Upper lobe of left lung (tissue), 6 donors: ENCODE measurements around the gene CRYBG1. TPM values are rescaled to one million over a fixed set of nuclear protein-coding genes. Genes with fewer than 3 reads are reported as not detected.

ENCODE experiments used
- ATAC-seq, 2 donors: fragments of 200-7000 bp; cut with Tn5 transposase; one replicate each; pipeline ENCODE4 v1.9.1; 2022; ENCODE audit warnings: mild to moderate bottlenecking in 2 of 2, moderate library complexity in 2 of 2; ENCODE audit not compliant: low FRiP score in 2 of 2
- DNase-seq, 2 donors: peaks; one replicate each; pipeline ENCODE4 v3.0.0-alpha.2; 2019 to 2020
- H3K27ac ChIP-seq, 4 donors: fragments of 200-600 bp; sonication (generic); one replicate each; pipeline ENCODE4 v1.5.1; 2016 to 2019
- H3K27me3 ChIP-seq, 4 donors: fragments of 200-600 bp; sonication (generic); one replicate each; pipeline ENCODE4 v1.5.1; 2017 to 2019
- H3K36me3 ChIP-seq, 4 donors: fragments of 200-600 bp; sonication (generic); one replicate each; pipeline ENCODE4 v1.5.1; 2016 to 2019
- H3K4me1 ChIP-seq, 4 donors: fragments of 200-600 bp; sonication (generic); one replicate each; pipeline ENCODE4 v1.5.1; 2018 to 2019
- H3K4me3 ChIP-seq, 4 donors: fragments of 200-600 bp; sonication (generic); one replicate each; pipeline ENCODE4 v1.5.1; 2017 to 2019; ENCODE audit warnings: mild to moderate bottlenecking in 2 of 4, moderate library complexity in 1 of 4
- H3K9me3 ChIP-seq, 4 donors: fragments of 200-600 bp; sonication (generic); one replicate each; pipeline ENCODE4 v1.5.1; 2018 to 2019
- CTCF ChIP-seq, 6 experiments: fragments of 450-650 bp in 4 of 6; fragments of 200-600 bp in 2 of 6; sonication (generic) in 2 of 6; IDR thresholded peaks; one replicate each; pipeline ENCODE4 v1.5.1; 2016 to 2019; ENCODE audit warnings: antibody characterized with exemption in 6 of 6
- EP300 ChIP-seq, 4 donors: sonication (generic); formaldehyde crosslinking; IDR thresholded peaks; one replicate each; pipeline ENCODE4 v1.5.1; 2017; ENCODE audit warnings: antibody characterized with exemption in 4 of 4, control low read depth in 2 of 4
- POLR2A ChIP-seq, 4 donors: fragments of 450-650 bp; IDR thresholded peaks; one replicate each; pipeline ENCODE4 v1.5.1; 2016 to 2017; ENCODE audit warnings: antibody characterized with exemption in 4 of 4, mild to moderate bottlenecking in 2 of 4
- POLR2AphosphoS5 ChIP-seq, 2 donors: sonication (generic); formaldehyde crosslinking; IDR thresholded peaks; one replicate each; pipeline ENCODE4 v1.5.1; 2017; ENCODE audit warnings: antibody characterized with exemption in 2 of 2
- WGBS, 2 donors: methylation state at CpG; one replicate each; pipeline ENCODE4 v1.1.5; 2017 to 2018; 5-methylcytosine and 5-hydroxymethylcytosine counted together
- total RNA-seq, 6 donors: library from RNA; depleted of rRNA in 4 of 6; stranded (reverse); fragments of >200 nt in 4 of 6; gene quantifications; one replicate each; pipeline versions ENCODE4 v1.1.0 to v1.2.1, GENCODE V29; 2016 to 2021
- donor health status: DM: no; HTN: no; CAD: no; lungs with moderate emphysema.
- donor health status: DM: no; HTN: yes; CAD: no; lungs with severe emphysema.

Gene CRYBG1
- total RNA-seq, 6 donors from 2014 or later, result 17.8 to 35.1 (median 25.5) TPM

DNA sequence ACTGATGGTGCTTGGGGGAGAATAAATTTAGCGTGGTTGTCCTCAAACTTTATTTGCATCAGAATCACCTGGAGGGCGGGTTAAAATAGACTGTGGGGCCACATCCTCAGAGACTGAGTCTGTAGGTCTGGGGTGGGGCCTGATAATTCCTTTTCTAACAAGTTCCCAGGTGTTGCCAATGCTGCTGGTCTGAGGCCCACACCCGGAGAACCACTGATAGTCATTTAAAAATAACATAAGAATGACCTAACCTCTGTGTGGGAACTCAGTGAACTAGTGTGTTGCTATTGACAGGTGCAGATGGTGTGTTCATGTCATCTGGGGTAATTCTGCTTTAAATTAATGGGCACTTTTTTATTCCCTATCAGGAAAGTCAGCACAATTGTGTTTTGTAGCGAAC is 204.0 kb downstream of the CRYBG1 start:
- Histone ChIP-seq H3K36me3 (peaks cover 3 to 42% (median 18%) of the 10 kb centered on the region in 4 donors), H3K4me3 (no peak overlapping the region), H3K9me3 (no peaks in the 10 kb centered on the region), H3K27me3 (no peaks in the 10 kb centered on the region), H3K27ac (no peak overlapping the region), H3K4me1 (peaks cover 0 to 5% (median 1%) of the 10 kb centered on the region in 4 donors)
- ATAC-seq (no peak), DNase-seq (no peak)
- TF ChIP-seq POLR2A (IDR thresholded peaks at IDR 0.05) (no peak), CTCF (IDR thresholded peaks at IDR 0.05) (no peak), POLR2AphosphoS5 (IDR thresholded peaks at IDR 0.05) (no peak), EP300 (IDR thresholded peaks at IDR 0.05) (no peak)
- 62 to 70% methylated on average over 4 of the region's 4 CpGs for WGBS, 2 donors

DNA sequence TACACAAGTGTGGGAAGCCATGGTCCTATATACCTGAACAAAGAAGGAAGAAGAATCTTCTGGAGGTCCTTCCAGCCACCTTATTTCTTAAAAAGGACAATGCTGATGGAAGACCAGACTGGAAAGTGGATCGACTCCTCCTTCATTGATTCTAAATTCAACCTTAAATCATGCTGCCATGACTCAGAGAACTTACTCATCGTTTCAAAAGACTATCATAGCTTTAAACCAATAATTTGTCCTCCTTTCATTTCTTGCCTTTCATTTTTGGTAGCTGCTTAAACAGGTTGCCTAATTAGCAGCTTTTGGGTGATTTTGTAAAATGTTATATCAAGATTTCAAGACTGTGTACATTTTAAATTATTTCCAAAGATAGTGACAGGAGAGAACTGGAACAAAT is 208.0 kb downstream of the CRYBG1 start:
- peaks cover 4 to 42% (median 21%) of the 10 kb centered on the region in 4 donors for H3K36me3 ChIP-seq
- H3K27ac ChIP-seq, result no peak overlapping the region
- peaks cover 0 to 3% (median 0%) of the 10 kb centered on the region in 4 donors for H3K4me1 ChIP-seq
- H3K9me3 ChIP-seq, result no peaks in the 10 kb centered on the region
- no peak overlapping the region for H3K4me3 ChIP-seq
- DNase-seq, result no peak
- WGBS, 2 donors, result 91 to 92% methylated on average over 2 of the region's 2 CpGs
- no peak for TF ChIP-seq POLR2A (IDR thresholded peaks at IDR 0.05)
- no peak for TF ChIP-seq POLR2AphosphoS5 (IDR thresholded peaks at IDR 0.05)
- no peak for TF ChIP-seq CTCF (IDR thresholded peaks at IDR 0.05)
- TF ChIP-seq EP300 (IDR thresholded peaks at IDR 0.05), result no peak
- ATAC-seq, result no peak
- no peaks in the 10 kb centered on the region for H3K27me3 ChIP-seq

- no peak for ATAC-seq
These were observed 208.9 kb downstream of the CRYBG1 start for GRCh38 chr6:106569428-106569827.

GRCh38 chr6:106572436-106572835 is 211.9 kb downstream of the CRYBG1 start:
- Histone ChIP-seq H3K36me3 (peaks cover 4 to 28% (median 15%) of the 10 kb centered on the region in 4 donors), H3K4me3 (no peak overlapping the region), H3K27me3 (no peaks in the 10 kb centered on the region), H3K27ac (no peak overlapping the region), H3K4me1 (no peaks in the 10 kb centered on the region), H3K9me3 (no peaks in the 10 kb centered on the region)
- TF ChIP-seq CTCF (IDR thresholded peaks at IDR 0.05) (no peak), POLR2AphosphoS5 (IDR thresholded peaks at IDR 0.05) (no peak), EP300 (IDR thresholded peaks at IDR 0.05) (no peak), POLR2A (IDR thresholded peaks at IDR 0.05) (no peak)
- WGBS, 2 donors, result 77 to 82% methylated on average over 5 of the region's 5 CpGs
- no peak for ATAC-seq
- DNase-seq, result no peak

More at GRCh38 chr6:106569428-106569827, 208.9 kb downstream of the CRYBG1 start:
- Histone ChIP-seq H3K36me3 (peaks cover 4 to 33% (median 15%) of the 10 kb centered on the region in 4 donors), H3K4me1 (peaks cover 0 to 3% (median 0%) of the 10 kb centered on the region in 4 donors), H3K27me3 (no peaks in the 10 kb centered on the region), H3K9me3 (no peaks in the 10 kb centered on the region), H3K4me3 (no peak overlapping the region), H3K27ac (no peak overlapping the region)
- WGBS, 2 donors, result 92 to 96% methylated on average over 4 of the region's 4 CpGs
- TF ChIP-seq POLR2AphosphoS5 (IDR thresholded peaks at IDR 0.05), result no peak
- no peak for TF ChIP-seq POLR2A (IDR thresholded peaks at IDR 0.05)
- no peak for TF ChIP-seq EP300 (IDR thresholded peaks at IDR 0.05)
- no peak for TF ChIP-seq CTCF (IDR thresholded peaks at IDR 0.05)
- DNase-seq, result no peak

- WGBS, 2 donors, result 81 to 88% methylated on average over 6 of the region's 6 CpGs
- no peak for TF ChIP-seq EP300 (IDR thresholded peaks at IDR 0.05)
- no peak for TF ChIP-seq POLR2AphosphoS5 (IDR thresholded peaks at IDR 0.05)
- no peak for TF ChIP-seq POLR2A (IDR thresholded peaks at IDR 0.05)
- TF ChIP-seq CTCF (IDR thresholded peaks at IDR 0.05), result no peak
- Histone ChIP-seq H3K4me1 (no peaks in the 10 kb centered on the region), H3K36me3 (peaks cover 4 to 27% (median 15%) of the 10 kb centered on the region in 4 donors), H3K27ac (no peak overlapping the region), H3K9me3 (no peaks in the 10 kb centered on the region), H3K27me3 (no peaks in the 10 kb centered on the region), H3K4me3 (no peak overlapping the region)
- ATAC-seq (no peak), DNase-seq (no peak)
These were observed 212.5 kb downstream of the CRYBG1 start for GRCh38 chr6:106572875-106573585.
